PC-9 (cell line): ENCODE measurements around the gene CNTNAP2. TPM values are rescaled to one million over a fixed set of nuclear protein-coding genes. Genes with fewer than 3 reads are reported as not detected.
"Not testable (repeated sequence)": the region's sequence is repeated elsewhere in the genome, so short reads cannot be mapped to it uniquely, and the experiment has no call there.

Experiments
- BruUV-seq: library from RNA; stranded (reverse); fragments of 400-500 nt; replicated peaks from 2 replicates; lab custom pipeline; 2021; lab: Mats Ljungman, UMichigan
- CTCF ChIA-PET: fragments of 300-600 bp; sonication (Branson Sonifier 250); formaldehyde crosslinking; loops from one replicate; lab custom pipeline; 2022; ENCODE audit warnings: antibody characterized with exemption; lab: Charles Lee
- POLR2A ChIA-PET: fragments of 300-600 bp; sonication (Branson Sonifier 250); formaldehyde crosslinking; loops from one replicate; lab custom pipeline; 2022; ENCODE audit warnings: antibody characterized with exemption; ENCODE audit not compliant: unreplicated experiment; lab: Charles Lee
- DNase-seq, 2 experiments: peaks; one replicate each; pipeline versions ENCODE4 v3.0.0 to v3.0.0-alpha.2; 2015 to 2022; ENCODE audit warnings: mixed read lengths in 1 of 2
- H2AFZ ChIP-seq: fragments of 200-600 bp; sonication (generic); 2 replicates; pipeline ENCODE4 v1.8.1; 2017; ENCODE audit warnings: antibody characterized with exemption
- H3F3A ChIP-seq: fragments of 200-600 bp; sonication (generic); 2 replicates; pipeline ENCODE4 v1.8.1; 2017; ENCODE audit warnings: antibody characterized with exemption, mild to moderate bottlenecking, low read depth; ENCODE audit not compliant: insufficient read depth
- H3K27ac ChIP-seq: fragments of 200-600 bp; sonication (generic); 2 replicates; pipeline ENCODE4 v1.6.1; 2016; ENCODE audit warnings: mixed run types
- H3K27me3 ChIP-seq: fragments of 200-600 bp; sonication (generic); 2 replicates; pipeline ENCODE4 v1.6.1; 2016; ENCODE audit warnings: low read depth, mixed run types; ENCODE audit not compliant: insufficient read depth
- H3K36me3 ChIP-seq: fragments of 200-600 bp; sonication (generic); 2 replicates; pipeline ENCODE4 v1.6.1; 2016; ENCODE audit warnings: low read depth, mixed run types
- H3K4me1 ChIP-seq: fragments of 200-600 bp; sonication (generic); replicated peaks from 2 replicates; pipeline ENCODE4 v1.6.1; 2016; ENCODE audit warnings: mixed run types; ENCODE audit not compliant: insufficient read depth
- H3K4me2 ChIP-seq: fragments of 200-600 bp; sonication (generic); 2 replicates; pipeline ENCODE4 v1.6.1; 2017; ENCODE audit warnings: mixed run types
- H3K4me3 ChIP-seq: fragments of 200-600 bp; sonication (generic); 2 replicates; pipeline ENCODE4 v1.6.1; 2016; ENCODE audit warnings: mixed run types
- H3K79me2 ChIP-seq: fragments of 200-600 bp; sonication (generic); 2 replicates; pipeline ENCODE4 v1.6.1; 2017; ENCODE audit warnings: low read depth, mixed run types
- H3K9me2 ChIP-seq: fragments of 200-600 bp; sonication (generic); 2 replicates; pipeline ENCODE4 v1.8.1; 2017; ENCODE audit warnings: mild to moderate bottlenecking; ENCODE audit not compliant: insufficient read depth
- H3K9me3 ChIP-seq: fragments of 200-600 bp; sonication (generic); 2 replicates; pipeline ENCODE4 v1.8.1; 2016; ENCODE audit warnings: low read depth; ENCODE audit not compliant: insufficient read depth
- H4K20me1 ChIP-seq: fragments of 200-600 bp; sonication (generic); 2 replicates; pipeline ENCODE4 v1.8.1; 2017; ENCODE audit not compliant: insufficient read depth
- CTCF ChIP-seq: fragments of 200-600 bp; sonication (generic); conservative IDR thresholded peaks from 2 replicates; pipeline ENCODE4 v1.6.1; 2017; ENCODE audit warnings: mixed run types, antibody characterized with exemption, mild to moderate bottlenecking, moderate library complexity
- EZH2 ChIP-seq: fragments of 200-600 bp; sonication (generic); IDR thresholded peaks from 2 replicates; pipeline ENCODE4 v1.8.0; 2017; ENCODE audit warnings: antibody characterized with exemption, low read depth
- intact Hi-C: fragments of 100-400 bp; cut with micrococcal nuclease; formaldehyde crosslinking; loops from one replicate; pipeline ENCODE4 v1.10.0; 2022; ENCODE audit not compliant: unreplicated experiment
- total RNA-seq: library from RNA; stranded (reverse); gene quantifications from 2 replicates; pipeline ENCODE4 v1.2.3, GENCODE V29; 2021

CNTNAP2 gene
- total RNA-seq, 1 experiment from 2014 or later = not detected

- no peak overlapping the region for H3K4me3 ChIP-seq
- CTCF ChIA-PET = no interaction called here
- no peaks in the 10 kb centered on the region for H3K9me2 ChIP-seq
- DNase-seq = no peak
- H3K36me3 ChIP-seq = no peaks in the 10 kb centered on the region
- H3F3A ChIP-seq = no peaks in the 10 kb centered on the region
- POLR2A ChIA-PET = interaction anchor here (0.6 kb wide), 1 partner anchor 1655 kb away, joined by 6 read pairs; no protein-coding TSS in a partner anchor
- peaks cover 5% of the 10 kb centered on the region for H3K27me3 ChIP-seq
- no peak overlapping the region for H3K27ac ChIP-seq
- no TSS peak for BruUV-seq
- H3K9me3 ChIP-seq = no peaks in the 10 kb centered on the region
- H3K4me2 ChIP-seq = no peak overlapping the region
- no peak for TF ChIP-seq CTCF
- TF ChIP-seq EZH2 = no peak
- no peaks in the 10 kb centered on the region for H3K79me2 ChIP-seq
- H2AFZ ChIP-seq = no peak overlapping the region
- no peaks in the 10 kb centered on the region for H4K20me1 ChIP-seq
- no peaks in the 10 kb centered on the region for H3K4me1 ChIP-seq
- intact Hi-C loops = no loop called here
Observed at GRCh38 chr7:148060724-148061123, 1944.1 kb downstream of the CNTNAP2 start.

GRCh38 chr7:148078111-148078510 lies 1961.5 kb downstream of the CNTNAP2 start:
- H3K4me2 ChIP-seq, H3K27ac ChIP-seq, H3K36me3 ChIP-seq, CTCF ChIA-PET, POLR2A ChIA-PET, H4K20me1 ChIP-seq, intact Hi-C loops, H3K4me1 ChIP-seq, H3K9me2 ChIP-seq, H2AFZ ChIP-seq, DNase-seq, BruUV-seq, H3K79me2 ChIP-seq, H3K9me3 ChIP-seq, H3K4me3 ChIP-seq, H3F3A ChIP-seq: not testable (repeated sequence)
- H3K27me3 ChIP-seq = peaks cover 29% of the 10 kb centered on the region; the same call in 1 of the 2 replicates

- intact Hi-C loops = no loop called here
- ChIA-PET POLR2A (no interaction called here), CTCF (no interaction called here)
Observed at GRCh38 chr7:148079206-148080080, 1962.8 kb downstream of the CNTNAP2 start.

More at GRCh38 chr7:148079206-148080080, 1962.8 kb downstream of the CNTNAP2 start:
- no peak for DNase-seq
- no peak overlapping the region for H3K4me2 ChIP-seq
- no peaks in the 10 kb centered on the region for H3K9me3 ChIP-seq
- no peak overlapping the region for H3K27ac ChIP-seq
- no peaks in the 10 kb centered on the region for H3K36me3 ChIP-seq
- H3K9me2 ChIP-seq = no peaks in the 10 kb centered on the region; the same call in 1 of the 2 replicates
- TF ChIP-seq CTCF (no peak), EZH2 (no peak)
- H2AFZ ChIP-seq = no peak overlapping the region
- no peaks in the 10 kb centered on the region for H3F3A ChIP-seq
- no peaks in the 10 kb centered on the region for H3K79me2 ChIP-seq
- BruUV-seq = no TSS peak
- H3K4me3 ChIP-seq = no peak overlapping the region
- H4K20me1 ChIP-seq = no peaks in the 10 kb centered on the region
- H3K4me1 ChIP-seq = no peaks in the 10 kb centered on the region
- peaks cover 22% of the 10 kb centered on the region; the same call in 1 of the 2 replicates for H3K27me3 ChIP-seq
